Measurements from ENCODE around the gene ZC2HC1C. TPM values are rescaled to one million over a fixed set of nuclear protein-coding genes. Genes with fewer than 3 reads are reported as not detected.

Gene ZC2HC1C
- total and polyA plus RNA-seq, 9 of the 15 experiments (the other 6 are each of a cell fraction or from before 2014, with no cell fraction given): 6.3 to 9.2 (median 7.7) TPM

- TF ChIP-seq ZNF766 (CRISPR knock-in tag; conservative IDR thresholded peaks at IDR 0.05) (no peak), TFAP4 (CRISPR knock-in tag; IDR thresholded peaks at IDR 0.05; ENCODE audit: borderline replicate concordance) (no peak), ZNF740 (CRISPR knock-in tag; IDR thresholded peaks at IDR 0.05) (no peak), ZNF740 (tag; IDR thresholded peaks at IDR 0.05) (no peak)
These were observed 23.3 kb downstream of the ZC2HC1C start (continued) for GRCh38 chr14:75092698-75093097.

- H3K36me3 ChIP-seq (ENCODE audit: control insufficient read depth, insufficient read depth, low read length): peaks cover 34% of the 10 kb centered on the region
- in situ Hi-C loops (cut with MboI): no loop called here
These were observed 25.5 kb downstream of the ZC2HC1C start for GRCh38 chr14:75094896-75095295.

More at GRCh38 chr14:75094896-75095295, 25.5 kb downstream of the ZC2HC1C start:
- H3K4me2 ChIP-seq (ENCODE audit: insufficient read depth, low read length): no peak overlapping the region
- ATAC-seq: no peak
- intact Hi-C loops (cut with micrococcal nuclease): no loop called here
- WGBS (ENCODE audit: insufficient coverage, low coverage, missing lambda C conversion rate): 73% methylated on average over 2 of the region's 3 CpGs
- ChIA-PET CTCF (ENCODE audit: low intra/inter-chr PET ratio) (no interaction called here), POLR2A (interaction anchor here (0.6 to 1.1 kb wide), 2 partner anchors 8 to 154 kb away, joined by 3 read pairs; no protein-coding TSS in a partner anchor)
- no peaks in the 10 kb centered on the region for H3K27me3 ChIP-seq (ENCODE audit: control insufficient read depth in 2 of 2, insufficient read depth in 2 of 2, low read length in 2 of 2)
- H3K4me1 ChIP-seq (replicated peaks in 1 of 2; ENCODE audit: control insufficient read depth in 2 of 2, insufficient read depth in 2 of 2, low read length in 2 of 2): no peaks in the 10 kb centered on the region
- H3K27ac ChIP-seq (ENCODE audit: extremely low read depth, low read depth, low read length): no peak overlapping the region
- H4K20me1 ChIP-seq (replicated peaks; ENCODE audit: control insufficient read depth, insufficient read depth, low read length): no peaks in the 10 kb centered on the region
- no peak for TF ChIP-seq PRMT5 (CRISPR knock-in tag; IDR thresholded peaks at IDR 0.05)
- TF ChIP-seq TEAD4 (IDR thresholded peaks at IDR 0.05; ENCODE audit: low read length): no peak
- no peak for TF ChIP-seq TEAD4 (CRISPR knock-in tag; IDR thresholded peaks at IDR 0.05; ENCODE audit: borderline replicate concordance)
- TF ChIP-seq ARID2 (IDR thresholded peaks at IDR 0.05): no peak
- TF ChIP-seq PREB (CRISPR knock-in tag; IDR thresholded peaks at IDR 0.05): no peak
- TF ChIP-seq HES1 (IDR thresholded peaks at IDR 0.05; ENCODE audit: low read depth): no peak
- no peak for TF ChIP-seq THAP7 (CRISPR knock-in tag; IDR thresholded peaks at IDR 0.05)
- no peak for TF ChIP-seq HIVEP1 (CRISPR knock-in tag; IDR thresholded peaks at IDR 0.05)
- no peak for TF ChIP-seq RBM34 (IDR thresholded peaks at IDR 0.05; ENCODE audit: borderline replicate concordance, insufficient read depth, low read length)
- no peak overlapping the region for H3K4me3 ChIP-seq
- FAIRE-seq: no peak
- H2AFZ ChIP-seq (ENCODE audit: low read depth, low read length): no peak overlapping the region
- no peak overlapping the region for H3K9ac ChIP-seq (ENCODE audit: insufficient read depth in 1 of 2, low read depth in 2 of 2, low read length in 2 of 2)
- H3K79me2 ChIP-seq (ENCODE audit: control insufficient read depth, insufficient read depth, low read length): no peaks in the 10 kb centered on the region
- H3K9me3 ChIP-seq (replicated peaks; ENCODE audit: control insufficient read depth, insufficient read depth, low read depth, low read length): no peaks in the 10 kb centered on the region
- no peaks in the 10 kb centered on the region for H3K9me1 ChIP-seq (ENCODE audit: control insufficient read depth, insufficient read depth, low read length)
- no peak for DNase-seq (ENCODE audit: extremely low read depth in 1 of 4, low spot score in 3 of 4)
- BruUV-seq (replicated peaks): no TSS peak

All from K562 (cell line).